Muscle of arm (tissue), 14 donors: ENCODE results near the gene DMRT3. TPM values are rescaled to one million over a fixed set of nuclear protein-coding genes. Genes with fewer than 3 reads are reported as not detected.
A peak's percentile ranks its signal among the peaks of the same experiment; 100 is the strongest.

Experiments
- DNase-seq: peaks from one replicate; pipeline ENCODE4 v3.0.0-alpha.2; 2013
- long read RNA-seq, 11 donors: transcript quantifications; one replicate each; lab custom pipeline, GENCODE V29; 2026
- polyA plus RNA-seq, 12 donors: library from polyadenylated mRNA; unstranded; fragments of 120-200 nt; gene quantifications; one replicate each; pipeline ENCODE4 v1.2.1, GENCODE V29; 2013; ENCODE audit not compliant: insufficient read length in 12 of 12

Gene DMRT3, protein sequence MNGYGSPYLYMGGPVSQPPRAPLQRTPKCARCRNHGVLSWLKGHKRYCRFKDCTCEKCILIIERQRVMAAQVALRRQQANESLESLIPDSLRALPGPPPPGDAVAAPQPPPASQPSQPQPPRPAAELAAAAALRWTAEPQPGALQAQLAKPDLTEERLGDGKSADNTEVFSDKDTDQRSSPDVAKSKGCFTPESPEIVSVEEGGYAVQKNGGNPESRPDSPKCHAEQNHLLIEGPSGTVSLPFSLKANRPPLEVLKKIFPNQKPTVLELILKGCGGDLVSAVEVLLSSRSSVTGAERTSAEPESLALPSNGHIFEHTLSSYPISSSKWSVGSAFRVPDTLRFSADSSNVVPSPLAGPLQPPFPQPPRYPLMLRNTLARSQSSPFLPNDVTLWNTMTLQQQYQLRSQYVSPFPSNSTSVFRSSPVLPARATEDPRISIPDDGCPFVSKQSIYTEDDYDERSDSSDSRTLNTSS
- polyA plus RNA-seq, result under 1 TPM in 9 of 12 donors, not detected in 3; 0.13 to 0.59 (median 0.23) TPM
- long read RNA-seq, donor 1, result 0 reads
- long read RNA-seq, donor 2, result 0 reads
- long read RNA-seq, donor 3, result 0 reads
- long read RNA-seq, donor 4, result 0 reads
- long read RNA-seq, donor 5, result 0 reads
- long read RNA-seq, donor 6, result 0 reads
- long read RNA-seq, donor 7, result 0 reads
- long read RNA-seq, donor 8, result 0 reads
- long read RNA-seq, donor 9, result 0 reads
- long read RNA-seq, donor 10, result 0 reads
- long read RNA-seq, donor 11, result 0 reads

DNA sequence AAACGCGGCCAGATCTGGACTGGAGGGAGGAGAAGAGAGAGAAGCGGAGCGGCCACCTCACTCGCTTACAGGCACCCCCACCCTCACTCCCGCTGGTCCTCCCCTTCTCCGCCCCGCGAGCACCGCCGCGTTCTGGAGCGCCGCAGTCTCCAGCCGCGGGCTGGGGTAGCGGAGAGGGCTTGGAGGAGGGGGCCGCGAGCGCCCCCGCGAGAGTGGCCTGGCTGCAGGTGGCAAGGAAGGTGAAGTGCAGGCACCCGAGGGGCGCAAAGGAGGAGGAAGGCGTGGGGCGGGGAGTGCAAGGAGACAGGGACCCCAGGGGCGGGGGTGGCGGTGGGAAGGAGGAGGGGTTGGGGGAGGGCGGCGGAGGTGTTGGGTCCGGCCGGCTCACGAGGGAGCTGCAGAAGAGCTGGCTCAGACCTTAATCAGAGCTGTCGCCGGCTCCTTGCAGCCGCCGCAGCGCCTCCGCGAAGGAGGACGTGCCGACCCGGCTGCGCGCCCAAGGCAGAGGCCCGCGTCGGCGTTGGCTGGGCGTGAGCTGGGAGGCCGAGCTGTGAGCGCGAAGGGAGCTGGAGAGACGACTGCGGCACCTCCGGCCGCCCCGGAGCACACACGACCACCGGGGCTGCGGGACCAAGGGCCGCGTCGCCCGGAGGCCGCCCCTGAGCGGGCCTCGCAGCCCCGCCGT lies at the start of gene DMRT3:
TSS of gene DMRT3 (plus strand) at position 398 of the 685 bp plus-strand sequence. CDS start 347 bp downstream, outside the sequence.
- no peak for DNase-seq

DNA sequence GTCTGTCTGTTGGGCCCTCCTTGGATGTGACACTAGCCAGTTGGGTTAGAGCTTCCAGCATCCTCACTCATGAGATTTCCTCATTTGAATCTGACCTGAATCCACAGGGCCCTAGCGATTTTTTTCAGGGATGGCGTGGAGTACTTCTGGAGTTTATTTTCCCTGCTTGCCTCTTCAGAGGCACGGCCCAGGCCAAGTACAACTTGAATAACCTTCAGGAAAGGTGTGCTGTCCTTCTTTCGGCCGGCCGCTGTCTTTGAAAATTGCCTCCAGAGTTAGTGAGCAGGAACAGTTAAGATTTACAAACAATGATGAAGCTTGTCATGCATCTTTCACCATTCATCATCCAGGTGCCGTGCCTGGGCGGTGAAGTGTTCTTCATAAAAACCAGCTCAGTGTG lies 49.5 kb upstream of the DMRT3 start:
- DNase-seq, result no peak

DNA sequence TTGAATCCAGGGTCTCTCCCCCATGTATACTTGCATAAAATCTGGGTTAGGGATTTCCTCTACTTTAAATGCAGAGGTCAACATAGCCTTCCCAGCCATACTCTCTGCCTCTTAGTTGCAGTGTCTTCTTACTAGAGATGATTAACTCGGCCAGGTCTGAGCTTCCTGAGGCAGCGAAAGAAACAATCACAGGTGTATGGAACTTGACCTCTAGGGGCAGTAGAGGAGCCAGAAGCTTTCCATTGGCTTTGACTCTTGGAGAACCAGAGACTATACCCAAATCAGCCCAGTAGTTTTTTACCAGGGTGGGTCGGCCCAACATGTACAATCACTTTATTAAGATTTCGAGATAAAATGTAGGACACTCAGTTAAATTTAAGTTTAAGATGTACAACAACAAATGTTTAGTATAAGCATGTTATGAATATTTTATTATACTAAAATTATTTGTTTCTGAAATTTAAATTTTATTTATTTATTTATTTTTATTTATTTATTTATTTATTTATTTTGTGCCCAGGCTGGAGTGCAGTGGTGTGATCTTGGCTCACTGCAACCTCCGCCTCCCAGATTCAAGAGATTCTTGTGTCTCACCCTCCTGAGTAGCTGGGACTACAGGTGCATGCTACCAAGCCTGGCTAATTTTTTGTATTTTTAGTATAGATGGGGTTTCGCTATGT lies 48.0 kb upstream of the DMRT3 start:
- DNase-seq, result no peak

DNA sequence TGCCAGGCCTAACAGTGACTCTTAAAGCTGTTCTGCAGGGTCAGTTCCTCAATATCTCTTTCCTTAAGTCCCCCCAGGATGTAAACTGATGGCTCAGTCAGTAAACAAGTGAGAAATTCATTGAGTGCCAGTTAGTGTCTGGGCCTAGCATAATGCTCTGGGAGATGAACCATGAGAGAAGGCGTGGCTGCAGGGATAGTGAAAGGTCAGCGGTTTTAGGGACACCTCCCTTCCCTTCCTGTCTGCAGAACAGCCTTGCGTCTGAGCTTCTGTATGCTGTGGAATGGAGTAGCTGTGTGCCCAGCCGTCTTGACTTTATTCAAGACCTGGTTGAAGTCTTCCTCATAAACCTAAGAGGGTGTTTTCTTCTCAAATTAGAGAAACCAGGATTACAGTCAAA lies 46.7 kb upstream of the DMRT3 start:
- no peak for DNase-seq

- no peak for DNase-seq
Observed at GRCh38 chr9:933356-933755, 43.1 kb upstream of the DMRT3 start.

GRCh38 chr9:935348-935965 lies 41.0 kb upstream of the DMRT3 start:
- DNase-seq, result peak; percentile 4

DNA sequence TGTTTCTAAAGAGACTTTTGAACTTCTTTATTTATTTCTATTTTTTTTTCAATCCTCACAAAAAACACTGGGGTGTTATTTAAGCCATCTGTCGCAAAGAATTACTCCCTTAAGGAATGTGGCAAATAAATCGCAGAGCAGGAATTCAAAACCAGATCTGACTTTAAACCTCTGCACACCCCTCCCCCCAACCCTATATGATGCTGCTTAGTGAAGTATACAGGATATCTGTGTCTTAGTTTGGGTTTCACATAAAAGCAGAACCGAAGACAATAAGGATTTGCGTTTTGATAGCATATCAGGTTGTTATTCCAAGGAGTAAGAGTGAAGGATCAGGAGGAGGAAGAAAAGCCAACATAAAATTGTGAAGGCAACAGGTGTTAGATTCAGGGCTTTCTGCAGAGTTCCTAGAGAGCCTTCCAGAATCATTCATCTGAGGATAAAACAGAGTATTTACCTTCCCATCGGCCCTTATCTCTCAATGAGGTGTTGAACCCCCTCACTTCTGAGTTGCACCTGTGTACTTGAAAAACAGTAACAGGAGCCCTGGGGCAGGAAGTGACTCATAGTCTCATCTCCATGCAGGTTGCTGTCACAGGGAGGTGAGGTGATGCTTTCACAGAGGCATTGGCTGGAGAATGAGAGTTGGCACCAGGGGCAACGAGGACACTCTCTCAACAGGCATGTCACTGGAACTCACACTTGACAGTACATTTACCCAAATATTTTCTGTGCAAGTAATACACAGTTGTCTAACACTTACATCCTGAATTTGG lies 33.5 kb upstream of the DMRT3 start:
- DNase-seq, result no peak

- no peak for DNase-seq
Observed at GRCh38 chr9:947985-948384, 28.5 kb upstream of the DMRT3 start.

DNA sequence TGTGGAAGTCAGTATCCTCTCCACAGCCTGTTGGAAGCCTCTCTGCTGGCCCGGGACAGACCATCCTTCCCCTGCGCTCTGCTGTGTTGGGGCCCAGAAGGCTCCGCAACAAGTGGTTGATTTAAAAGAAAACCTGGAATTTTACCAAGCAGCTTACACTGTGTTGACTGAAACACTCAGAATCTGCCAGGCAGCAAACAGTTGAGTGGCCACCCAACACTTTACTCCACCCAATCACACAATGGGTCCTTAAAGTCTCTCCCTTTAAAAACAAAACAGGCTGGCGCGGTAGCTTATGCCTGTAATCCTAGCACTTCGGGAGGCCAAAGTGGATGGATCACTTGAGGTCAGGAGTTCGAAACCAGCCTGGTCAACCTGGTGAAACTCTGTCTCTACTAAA lies 28.0 kb upstream of the DMRT3 start:
- no peak for DNase-seq

DNA sequence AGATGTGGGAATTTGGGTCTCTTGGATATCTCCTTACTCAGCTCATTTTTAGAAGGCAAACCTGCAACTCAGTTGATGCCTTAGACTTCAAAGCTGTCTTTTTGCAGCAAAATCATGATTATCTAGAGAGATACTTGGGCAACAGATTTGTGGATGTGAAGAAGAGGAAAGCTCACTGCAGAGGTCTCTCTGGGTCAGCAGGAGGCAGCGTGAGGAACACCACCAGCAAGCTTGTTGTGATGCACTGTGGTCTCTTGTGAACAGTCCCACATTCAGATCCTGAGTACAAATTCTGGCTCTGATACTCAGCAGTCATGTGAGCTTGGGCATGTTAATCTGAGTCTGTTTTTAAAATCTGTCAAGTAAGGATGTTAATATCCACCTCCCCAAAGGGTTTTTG lies 26.3 kb upstream of the DMRT3 start:
- DNase-seq, result no peak

- no peak for DNase-seq
Observed at GRCh38 chr9:952546-952945, 23.9 kb upstream of the DMRT3 start.

GRCh38 chr9:959105-959504 lies 17.4 kb upstream of the DMRT3 start:
- no peak for DNase-seq

- no peak for DNase-seq
Observed at GRCh38 chr9:959914-960313, 16.5 kb upstream of the DMRT3 start.

- no peak for DNase-seq
Observed at GRCh38 chr9:962023-962422, 14.4 kb upstream of the DMRT3 start.

DNA sequence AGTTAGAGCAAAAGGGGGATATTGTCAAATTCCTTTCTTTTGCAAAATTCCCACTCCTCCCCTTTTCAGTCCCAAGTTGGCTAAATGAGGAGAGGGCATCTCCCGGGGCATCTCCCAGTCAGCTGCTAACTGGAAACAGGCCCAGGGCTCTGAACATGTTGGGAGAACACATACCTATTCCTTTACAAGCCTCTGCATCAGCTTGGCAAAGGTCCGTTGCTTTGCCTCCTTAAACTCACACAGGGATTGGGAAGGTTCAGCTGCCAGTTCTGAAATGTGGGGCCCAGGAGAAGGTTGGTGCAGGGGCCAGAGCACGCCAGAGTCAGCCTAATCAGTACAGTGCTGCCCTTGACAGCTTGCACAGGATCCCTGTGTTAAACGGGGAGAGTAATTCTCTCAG lies 11.0 kb upstream of the DMRT3 start:
- no peak for DNase-seq

- DNase-seq, result no peak
Observed at GRCh38 chr9:966870-967269, 9.6 kb upstream of the DMRT3 start.

DNA sequence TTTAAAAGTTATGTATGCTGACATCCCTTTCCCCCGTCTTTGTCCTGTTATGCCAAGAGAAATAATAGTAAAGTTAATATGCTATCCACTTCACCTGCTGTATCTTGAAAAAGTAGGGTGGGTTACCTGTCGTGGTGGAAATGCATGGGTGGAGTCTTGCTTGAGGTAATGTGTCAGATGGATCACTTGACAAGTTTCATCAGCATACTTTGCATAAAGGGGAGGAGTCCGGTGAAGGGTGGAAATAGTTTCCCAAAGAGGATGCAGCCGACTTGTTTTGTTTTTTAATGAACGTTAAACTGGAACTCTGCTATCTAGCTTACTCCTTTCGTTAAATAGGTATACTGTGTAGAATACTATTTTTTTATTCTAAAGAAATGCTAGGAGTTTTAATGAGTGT lies 9.0 kb upstream of the DMRT3 start:
- DNase-seq, result no peak

GRCh38 chr9:967903-968641 lies 8.4 kb upstream of the DMRT3 start:
- DNase-seq, result no peak

DNA sequence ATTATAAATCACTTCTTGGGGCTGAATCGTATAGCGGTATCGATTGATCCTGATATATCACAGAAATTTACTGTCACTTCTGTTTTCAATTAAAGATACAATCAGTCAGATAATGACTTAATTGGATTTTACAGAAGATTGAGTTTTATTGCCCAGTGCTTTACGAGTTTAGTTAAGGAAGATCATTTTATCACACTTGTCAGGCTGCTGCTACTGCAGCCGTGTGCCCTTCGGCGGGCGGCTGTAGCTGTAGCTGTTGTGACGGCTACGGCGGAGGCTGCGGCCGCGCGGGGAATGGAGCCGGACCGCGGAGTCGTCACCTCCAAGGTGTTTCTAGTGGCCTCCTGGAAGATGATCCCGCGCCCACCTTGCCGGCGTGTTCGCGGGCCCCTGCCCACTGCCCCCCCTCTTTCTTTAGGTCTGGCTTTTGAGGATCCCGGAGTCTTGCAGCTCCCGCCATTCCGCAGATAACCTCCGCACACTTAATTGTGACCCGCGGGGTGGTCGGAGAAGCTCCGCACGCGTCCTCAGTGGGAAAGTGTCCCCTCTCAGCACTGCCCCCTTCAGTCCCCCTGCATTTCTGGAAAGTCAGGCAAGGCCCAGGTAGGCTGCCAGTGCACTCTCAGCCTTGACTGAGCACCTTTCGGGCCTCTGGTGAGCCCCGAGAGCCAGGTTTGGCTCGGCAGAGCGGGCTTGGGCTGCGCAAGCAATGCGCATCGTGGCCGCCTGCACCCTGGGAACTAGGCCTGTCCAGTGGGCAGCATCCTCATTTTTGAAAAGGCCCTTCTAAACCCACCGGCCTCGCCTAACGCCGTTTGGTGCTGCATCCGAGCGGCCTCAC lies 6.9 kb upstream of the DMRT3 start:
- DNase-seq, result no peak
